ENCODE measurements around the gene PHACTR3. TPM values are rescaled to one million over a fixed set of nuclear protein-coding genes. Genes with fewer than 3 reads are reported as not detected.

PHACTR3 gene
- total RNA-seq, 1 donor from 2014 or later = 8.7 TPM

- TF ChIP-seq CTCF (IDR thresholded peaks at IDR 0.05; ENCODE audit: unreplicated experiment) = no peak
- no peak overlapping the region for H3K27ac Mint-ChIP-seq (ENCODE audit: unreplicated experiment)
- H3K4me1 Mint-ChIP-seq (ENCODE audit: unreplicated experiment) = no peaks in the 10 kb centered on the region
- no peaks in the 10 kb centered on the region for H3K36me3 Mint-ChIP-seq (ENCODE audit: low read depth, unreplicated experiment)
- H3K27me3 Mint-ChIP-seq (ENCODE audit: unreplicated experiment) = peaks cover 1% of the 10 kb centered on the region
- no peaks in the 10 kb centered on the region for H3K9me3 Mint-ChIP-seq (ENCODE audit: unreplicated experiment)
- H3K4me3 Mint-ChIP-seq (ENCODE audit: unreplicated experiment) = no peak overlapping the region
- no peak for DNase-seq (ENCODE audit: low spot score)
These were observed 140.4 kb downstream of the PHACTR3 start for GRCh38 chr20:59744756-59745155.

- DNase-seq (ENCODE audit: low spot score) = no peak
- Mint-ChIP-seq H3K27me3 (ENCODE audit: unreplicated experiment) (peaks cover 1% of the 10 kb centered on the region), H3K4me1 (ENCODE audit: unreplicated experiment) (peaks cover 4% of the 10 kb centered on the region), H3K4me3 (ENCODE audit: unreplicated experiment) (no peak overlapping the region), H3K36me3 (ENCODE audit: low read depth, unreplicated experiment) (no peaks in the 10 kb centered on the region), H3K27ac (ENCODE audit: unreplicated experiment) (no peak overlapping the region), H3K9me3 (ENCODE audit: unreplicated experiment) (no peaks in the 10 kb centered on the region)
- TF ChIP-seq CTCF (IDR thresholded peaks at IDR 0.05; ENCODE audit: unreplicated experiment) = no peak
These were observed 140.9 kb downstream of the PHACTR3 start for GRCh38 chr20:59745201-59745600.

- no peak for DNase-seq (ENCODE audit: low spot score)
- H3K4me3 Mint-ChIP-seq (ENCODE audit: unreplicated experiment) = no peak overlapping the region
- H3K4me1 Mint-ChIP-seq (ENCODE audit: unreplicated experiment) = peaks cover 4% of the 10 kb centered on the region
- H3K9me3 Mint-ChIP-seq (ENCODE audit: unreplicated experiment) = no peaks in the 10 kb centered on the region
- H3K36me3 Mint-ChIP-seq (ENCODE audit: low read depth, unreplicated experiment) = no peaks in the 10 kb centered on the region
- TF ChIP-seq CTCF (IDR thresholded peaks at IDR 0.05; ENCODE audit: unreplicated experiment) = no peak
- peaks cover 1% of the 10 kb centered on the region for H3K27me3 Mint-ChIP-seq (ENCODE audit: unreplicated experiment)
- no peak overlapping the region for H3K27ac Mint-ChIP-seq (ENCODE audit: unreplicated experiment)
These were observed 141.4 kb downstream of the PHACTR3 start for GRCh38 chr20:59745716-59746115.

- no peak for TF ChIP-seq CTCF (IDR thresholded peaks at IDR 0.05; ENCODE audit: unreplicated experiment)
- Mint-ChIP-seq H3K9me3 (ENCODE audit: unreplicated experiment) (no peaks in the 10 kb centered on the region), H3K4me1 (ENCODE audit: unreplicated experiment) (peaks cover 4% of the 10 kb centered on the region)
These were observed 141.8 kb downstream of the PHACTR3 start for GRCh38 chr20:59746155-59746554.

GRCh38 chr20:59747671-59748515 lies 143.6 kb downstream of the PHACTR3 start:
- no peak overlapping the region for H3K27ac Mint-ChIP-seq (ENCODE audit: unreplicated experiment)
- H3K27me3 Mint-ChIP-seq (ENCODE audit: unreplicated experiment) = peaks cover 1% of the 10 kb centered on the region
- H3K4me1 Mint-ChIP-seq (ENCODE audit: unreplicated experiment) = peaks cover 4% of the 10 kb centered on the region
- H3K36me3 Mint-ChIP-seq (ENCODE audit: low read depth, unreplicated experiment) = no peaks in the 10 kb centered on the region
- TF ChIP-seq CTCF (IDR thresholded peaks at IDR 0.05; ENCODE audit: unreplicated experiment) = no peak
- DNase-seq (ENCODE audit: low spot score) = no peak
- H3K9me3 Mint-ChIP-seq (ENCODE audit: unreplicated experiment) = no peaks in the 10 kb centered on the region
- no peak overlapping the region for H3K4me3 Mint-ChIP-seq (ENCODE audit: unreplicated experiment)

More at GRCh38 chr20:59746155-59746554, 141.8 kb downstream of the PHACTR3 start:
- peaks cover 1% of the 10 kb centered on the region for H3K27me3 Mint-ChIP-seq (ENCODE audit: unreplicated experiment)
- no peaks in the 10 kb centered on the region for H3K36me3 Mint-ChIP-seq (ENCODE audit: low read depth, unreplicated experiment)
- no peak overlapping the region for H3K4me3 Mint-ChIP-seq (ENCODE audit: unreplicated experiment)
- no peak overlapping the region for H3K27ac Mint-ChIP-seq (ENCODE audit: unreplicated experiment)
- DNase-seq (ENCODE audit: low spot score) = no peak
